Fibroblast of villous mesenchyme (primary cell): Measurements from ENCODE around the gene ALKBH3. TPM values are rescaled to one million over a fixed set of nuclear protein-coding genes. Genes with fewer than 3 reads are reported as not detected.
A peak's percentile ranks its signal among the peaks of the same experiment; 100 is the strongest.

Experiments
- DNase-seq: peaks from one replicate; pipeline ENCODE4 v3.0.0-alpha.2; 2010; ENCODE audit warnings: low read depth
- H3K4me3 ChIP-seq: 2 replicates; pipeline ENCODE4 v1.5.1; 2011; ENCODE audit warnings: low read depth, mild to moderate bottlenecking, low read length
- total RNA-seq: library from RNA; depleted of rRNA; stranded (reverse); fragments of >200 nt; gene quantifications from 2 replicates; pipeline ENCODE4 v1.2.3, GENCODE V29; 2012
- TF ChIP-seq, protein P1 (sequence below): IDR thresholded peaks from 2 replicates; pipeline ENCODE4 v1.5.1; 2012; ENCODE audit warnings: low read depth, mild to moderate bottlenecking, low read length; ENCODE audit not compliant: insufficient read depth

Gene ALKBH3
- total RNA-seq, 1 donor: 33.7 TPM

GRCh38 chr11:43866520-43866919, 14.1 kb upstream of the ALKBH3 start:
- DNase-seq: peak; percentile 29
- TF ChIP-seq, protein P1, sequence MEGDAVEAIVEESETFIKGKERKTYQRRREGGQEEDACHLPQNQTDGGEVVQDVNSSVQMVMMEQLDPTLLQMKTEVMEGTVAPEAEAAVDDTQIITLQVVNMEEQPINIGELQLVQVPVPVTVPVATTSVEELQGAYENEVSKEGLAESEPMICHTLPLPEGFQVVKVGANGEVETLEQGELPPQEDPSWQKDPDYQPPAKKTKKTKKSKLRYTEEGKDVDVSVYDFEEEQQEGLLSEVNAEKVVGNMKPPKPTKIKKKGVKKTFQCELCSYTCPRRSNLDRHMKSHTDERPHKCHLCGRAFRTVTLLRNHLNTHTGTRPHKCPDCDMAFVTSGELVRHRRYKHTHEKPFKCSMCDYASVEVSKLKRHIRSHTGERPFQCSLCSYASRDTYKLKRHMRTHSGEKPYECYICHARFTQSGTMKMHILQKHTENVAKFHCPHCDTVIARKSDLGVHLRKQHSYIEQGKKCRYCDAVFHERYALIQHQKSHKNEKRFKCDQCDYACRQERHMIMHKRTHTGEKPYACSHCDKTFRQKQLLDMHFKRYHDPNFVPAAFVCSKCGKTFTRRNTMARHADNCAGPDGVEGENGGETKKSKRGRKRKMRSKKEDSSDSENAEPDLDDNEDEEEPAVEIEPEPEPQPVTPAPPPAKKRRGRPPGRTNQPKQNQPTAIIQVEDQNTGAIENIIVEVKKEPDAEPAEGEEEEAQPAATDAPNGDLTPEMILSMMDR: no peak
- no peak overlapping the region for H3K4me3 ChIP-seq

- DNase-seq: no peak
- TF ChIP-seq, protein P1: no peak
- H3K4me3 ChIP-seq: no peak overlapping the region
Observed at GRCh38 chr11:43866969-43867368, 13.7 kb upstream of the ALKBH3 start.

- DNase-seq: peak; percentile 95
- TF ChIP-seq, protein P1: no peak
- peak overlapping the region; percentile 18 for H3K4me3 ChIP-seq
Observed at GRCh38 chr11:43868852-43869567, 11.6 kb upstream of the ALKBH3 start.

- no peak for DNase-seq
- TF ChIP-seq, protein P1: no peak
Observed at GRCh38 chr11:43871051-43871450, 9.6 kb upstream of the ALKBH3 start.

GRCh38 chr11:43872995-43873394, 7.6 kb upstream of the ALKBH3 start:
- TF ChIP-seq, protein P1: no peak
- no peak for DNase-seq
- H3K4me3 ChIP-seq: no peak overlapping the region

More at GRCh38 chr11:43871051-43871450, 9.6 kb upstream of the ALKBH3 start:
- H3K4me3 ChIP-seq: no peak overlapping the region

DNA sequence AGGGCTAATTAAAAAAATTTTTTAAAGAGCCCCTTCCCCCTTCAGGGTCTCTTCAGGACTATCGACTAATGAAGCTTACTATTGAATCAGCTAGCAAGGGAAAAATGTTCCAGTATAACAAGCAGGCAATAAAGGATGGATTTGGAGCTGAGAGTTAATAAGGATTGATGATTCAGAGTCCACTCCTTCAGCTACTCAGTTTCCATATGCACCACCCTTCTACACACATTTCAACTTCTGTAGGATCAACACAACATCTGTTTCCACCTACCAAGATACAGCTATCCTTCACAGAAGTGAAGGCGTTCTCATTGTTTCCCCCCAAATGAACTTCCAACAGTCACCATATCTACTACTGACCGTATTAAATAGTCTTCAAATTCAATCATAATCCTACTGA, 6.6 kb upstream of the ALKBH3 start:
- TF ChIP-seq, protein P1: no peak
- no peak overlapping the region for H3K4me3 ChIP-seq
- no peak for DNase-seq

- DNase-seq: no peak
- no peak overlapping the region for H3K4me3 ChIP-seq
- TF ChIP-seq, protein P1: no peak
Observed at GRCh38 chr11:43874738-43875137, 5.9 kb upstream of the ALKBH3 start.
